HL-60 (cell line): Measurements from ENCODE around the gene NDUFA11.

ENCODE experiments used
- DNase-seq, 2 experiments: peaks; one replicate each; pipeline ENCODE4 v3.0.0-alpha.2; 2010 to 2020; ENCODE audit warnings: low read depth in 1 of 2, low spot score in 1 of 2
- H3K27ac ChIP-seq: fragments of 250-450 bp; sonication (Bioruptor Pico); replicated peaks from 2 replicates; pipeline ENCODE4 v1.5.1; 2020; ENCODE audit warnings: mild to moderate bottlenecking, moderate library complexity
- H3K27me3 ChIP-seq: fragments of 250-450 bp; sonication (Bioruptor Pico); 2 replicates; pipeline ENCODE4 v1.5.1; 2021; ENCODE audit warnings: mild to moderate bottlenecking, moderate library complexity; ENCODE audit not compliant: insufficient read depth, poor library complexity, severe bottlenecking
- H3K4me3 ChIP-seq: replicated peaks from 2 replicates; pipeline ENCODE4 v1.5.1; 2011; ENCODE audit warnings: mild to moderate bottlenecking, control low read depth, low read length; ENCODE audit not compliant: insufficient read depth
- GABPA ChIP-seq: IDR thresholded peaks from 2 replicates; pipeline ENCODE4 v1.6.1; 2012; ENCODE audit warnings: low read depth
- POLR2AphosphoS5 ChIP-seq: IDR thresholded peaks from 2 replicates; pipeline ENCODE4 v1.6.1; 2012; ENCODE audit warnings: low read depth
- SPI1 ChIP-seq: IDR thresholded peaks from 2 replicates; pipeline ENCODE4 v1.6.1; 2012; ENCODE audit warnings: low read depth, mild to moderate bottlenecking, borderline replicate concordance
- TF ChIP-seq, protein P1 (sequence below): IDR thresholded peaks from one replicate; pipeline ENCODE4 v1.5.1; 2011; ENCODE audit warnings: low read length, control low read depth, inconsistent platforms; ENCODE audit not compliant: insufficient read depth
- TF ChIP-seq, protein P2 (sequence below): IDR thresholded peaks from 2 replicates; pipeline ENCODE4 v1.6.1; 2012; ENCODE audit warnings: low read depth; ENCODE audit not compliant: insufficient replicate concordance

Gene NDUFA11

DNA sequence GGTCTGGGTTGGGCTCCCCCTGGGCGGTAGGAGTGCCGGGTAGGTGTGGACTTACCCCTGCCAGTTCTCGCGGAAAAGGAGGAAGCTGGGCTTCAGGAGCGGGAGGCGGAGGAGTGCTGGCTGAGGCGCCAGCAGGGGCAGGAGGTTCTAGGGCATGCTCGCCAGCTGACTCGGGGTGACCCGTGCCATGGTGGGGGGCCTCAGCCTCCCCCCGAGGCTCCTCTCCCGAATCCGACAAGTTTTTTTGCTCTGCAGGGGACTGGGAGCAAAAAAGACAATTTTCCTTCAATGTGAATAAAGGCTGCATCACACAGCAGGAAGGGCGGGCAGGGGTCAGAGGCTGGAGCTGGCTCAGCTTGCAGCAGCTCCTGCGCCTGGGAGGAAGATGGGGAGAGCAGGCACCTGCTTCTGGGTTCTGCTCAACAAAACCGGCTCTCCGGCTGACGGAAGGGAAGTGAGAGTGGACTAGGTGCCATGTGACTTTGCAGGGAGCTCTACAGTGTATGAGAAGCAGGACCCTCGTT is 47.8 kb upstream of the NDUFA11 start:
- TF ChIP-seq SPI1 (peak; percentile 66), GABPA (no peak)
- Histone ChIP-seq H3K4me3 (no peak overlapping the region), H3K27ac (no peak overlapping the region), H3K27me3 (no peaks in the 10 kb centered on the region)
- DNase-seq: peak; percentile 51 to 64

DNA sequence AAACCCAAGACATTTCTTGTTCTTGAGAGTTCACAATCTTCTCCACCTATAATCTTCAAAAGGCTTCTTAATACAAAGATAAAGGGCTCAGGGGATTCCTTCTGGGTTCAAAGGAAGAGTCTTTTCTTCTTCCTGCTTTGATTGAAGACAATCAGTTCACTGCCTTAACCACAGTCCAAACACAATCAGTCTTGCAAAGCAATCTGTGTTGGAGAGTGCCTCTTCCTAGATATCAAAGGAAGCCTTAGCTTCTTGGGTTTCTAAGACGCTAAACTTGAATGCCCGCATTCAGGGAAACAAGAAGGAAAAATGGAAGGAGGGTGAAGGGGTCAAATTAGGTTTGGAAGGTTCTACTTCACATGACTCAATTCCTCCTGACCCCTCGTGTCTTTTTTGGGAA is 47.2 kb upstream of the NDUFA11 start:
- Histone ChIP-seq H3K4me3 (no peak overlapping the region), H3K27me3 (no peaks in the 10 kb centered on the region), H3K27ac (no peak overlapping the region)
- no peak for TF ChIP-seq SPI1
- TF ChIP-seq, protein P1, sequence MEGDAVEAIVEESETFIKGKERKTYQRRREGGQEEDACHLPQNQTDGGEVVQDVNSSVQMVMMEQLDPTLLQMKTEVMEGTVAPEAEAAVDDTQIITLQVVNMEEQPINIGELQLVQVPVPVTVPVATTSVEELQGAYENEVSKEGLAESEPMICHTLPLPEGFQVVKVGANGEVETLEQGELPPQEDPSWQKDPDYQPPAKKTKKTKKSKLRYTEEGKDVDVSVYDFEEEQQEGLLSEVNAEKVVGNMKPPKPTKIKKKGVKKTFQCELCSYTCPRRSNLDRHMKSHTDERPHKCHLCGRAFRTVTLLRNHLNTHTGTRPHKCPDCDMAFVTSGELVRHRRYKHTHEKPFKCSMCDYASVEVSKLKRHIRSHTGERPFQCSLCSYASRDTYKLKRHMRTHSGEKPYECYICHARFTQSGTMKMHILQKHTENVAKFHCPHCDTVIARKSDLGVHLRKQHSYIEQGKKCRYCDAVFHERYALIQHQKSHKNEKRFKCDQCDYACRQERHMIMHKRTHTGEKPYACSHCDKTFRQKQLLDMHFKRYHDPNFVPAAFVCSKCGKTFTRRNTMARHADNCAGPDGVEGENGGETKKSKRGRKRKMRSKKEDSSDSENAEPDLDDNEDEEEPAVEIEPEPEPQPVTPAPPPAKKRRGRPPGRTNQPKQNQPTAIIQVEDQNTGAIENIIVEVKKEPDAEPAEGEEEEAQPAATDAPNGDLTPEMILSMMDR: no peak
- no peak for TF ChIP-seq GABPA
- TF ChIP-seq, protein P2, sequence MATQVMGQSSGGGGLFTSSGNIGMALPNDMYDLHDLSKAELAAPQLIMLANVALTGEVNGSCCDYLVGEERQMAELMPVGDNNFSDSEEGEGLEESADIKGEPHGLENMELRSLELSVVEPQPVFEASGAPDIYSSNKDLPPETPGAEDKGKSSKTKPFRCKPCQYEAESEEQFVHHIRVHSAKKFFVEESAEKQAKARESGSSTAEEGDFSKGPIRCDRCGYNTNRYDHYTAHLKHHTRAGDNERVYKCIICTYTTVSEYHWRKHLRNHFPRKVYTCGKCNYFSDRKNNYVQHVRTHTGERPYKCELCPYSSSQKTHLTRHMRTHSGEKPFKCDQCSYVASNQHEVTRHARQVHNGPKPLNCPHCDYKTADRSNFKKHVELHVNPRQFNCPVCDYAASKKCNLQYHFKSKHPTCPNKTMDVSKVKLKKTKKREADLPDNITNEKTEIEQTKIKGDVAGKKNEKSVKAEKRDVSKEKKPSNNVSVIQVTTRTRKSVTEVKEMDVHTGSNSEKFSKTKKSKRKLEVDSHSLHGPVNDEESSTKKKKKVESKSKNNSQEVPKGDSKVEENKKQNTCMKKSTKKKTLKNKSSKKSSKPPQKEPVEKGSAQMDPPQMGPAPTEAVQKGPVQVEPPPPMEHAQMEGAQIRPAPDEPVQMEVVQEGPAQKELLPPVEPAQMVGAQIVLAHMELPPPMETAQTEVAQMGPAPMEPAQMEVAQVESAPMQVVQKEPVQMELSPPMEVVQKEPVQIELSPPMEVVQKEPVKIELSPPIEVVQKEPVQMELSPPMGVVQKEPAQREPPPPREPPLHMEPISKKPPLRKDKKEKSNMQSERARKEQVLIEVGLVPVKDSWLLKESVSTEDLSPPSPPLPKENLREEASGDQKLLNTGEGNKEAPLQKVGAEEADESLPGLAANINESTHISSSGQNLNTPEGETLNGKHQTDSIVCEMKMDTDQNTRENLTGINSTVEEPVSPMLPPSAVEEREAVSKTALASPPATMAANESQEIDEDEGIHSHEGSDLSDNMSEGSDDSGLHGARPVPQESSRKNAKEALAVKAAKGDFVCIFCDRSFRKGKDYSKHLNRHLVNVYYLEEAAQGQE: no peak
- TF ChIP-seq POLR2AphosphoS5: no peak
- no peak for DNase-seq

DNA sequence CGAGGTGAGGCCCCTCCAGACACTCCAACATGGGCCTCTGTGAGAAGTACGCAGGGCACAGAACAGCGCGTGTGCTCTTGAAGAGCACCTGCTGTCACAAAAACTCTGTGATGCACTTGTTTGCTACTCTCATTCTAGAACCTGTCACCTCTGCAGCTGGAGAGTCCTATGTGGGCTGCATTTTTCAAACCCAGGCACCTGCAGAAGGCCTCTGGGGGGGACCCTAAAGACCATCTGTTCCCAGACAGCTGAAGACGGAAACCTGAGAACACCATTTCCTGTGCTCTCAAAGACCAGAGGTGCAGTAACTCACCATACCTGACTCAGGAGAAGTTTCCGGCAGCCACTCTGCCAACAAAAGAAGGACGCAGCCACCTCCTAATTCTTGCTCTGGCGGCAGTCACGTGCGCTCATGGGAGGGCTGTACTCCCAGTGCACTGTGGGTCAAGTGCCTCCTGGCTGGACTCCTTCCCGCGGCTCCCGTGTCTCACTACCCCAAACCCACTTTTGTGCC is 46.3 kb upstream of the NDUFA11 start:
- Histone ChIP-seq H3K4me3 (no peak overlapping the region), H3K27me3 (no peaks in the 10 kb centered on the region), H3K27ac (no peak overlapping the region)
- TF ChIP-seq GABPA: no peak
- TF ChIP-seq POLR2AphosphoS5: no peak
- TF ChIP-seq, protein P1: no peak
- TF ChIP-seq, protein P2: no peak
- no peak for TF ChIP-seq SPI1
- no peak for DNase-seq

DNA sequence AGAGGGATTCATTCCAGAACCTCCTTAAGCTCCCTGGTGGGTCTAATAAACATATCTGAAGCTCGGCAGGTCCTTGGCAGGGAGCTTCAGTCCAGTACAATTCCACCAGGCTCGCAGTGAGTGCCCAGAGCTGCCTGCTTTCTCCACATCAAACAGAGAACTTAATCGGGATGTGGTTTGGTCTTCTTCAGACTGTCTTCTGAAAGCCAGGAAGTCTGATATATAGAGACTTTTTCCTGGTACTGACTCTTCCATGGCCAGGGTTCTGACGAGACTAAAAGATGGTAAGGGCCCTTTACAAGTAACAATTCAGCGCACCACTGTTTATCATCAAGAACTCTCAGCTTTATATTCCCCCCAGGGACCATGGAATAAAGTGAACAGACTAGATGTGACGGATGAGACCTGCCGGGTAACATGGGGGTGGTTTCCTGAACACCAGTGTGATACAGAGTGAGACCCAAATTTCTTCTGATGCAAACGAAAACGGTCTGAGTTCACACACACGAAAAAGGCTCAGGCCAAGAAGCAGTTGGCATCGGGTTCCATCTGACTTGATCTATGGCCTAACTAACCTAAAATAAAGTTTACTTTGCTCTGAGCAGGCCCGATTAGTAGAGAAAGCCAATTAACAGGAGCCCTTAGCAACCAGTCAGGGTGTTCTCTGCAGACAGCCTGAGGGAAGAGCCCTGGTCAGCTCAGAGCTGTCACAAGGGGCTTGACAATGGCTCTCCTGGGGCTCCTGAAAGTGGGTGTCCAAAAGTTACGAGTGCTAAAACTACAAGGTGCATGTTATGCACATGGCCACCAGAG is 45.4 kb upstream of the NDUFA11 start:
- TF ChIP-seq POLR2AphosphoS5: no peak
- no peak for TF ChIP-seq GABPA
- no peak for TF ChIP-seq SPI1
- TF ChIP-seq, protein P1: no peak
- no peak for DNase-seq
- no peak overlapping the region for H3K4me3 ChIP-seq
- H3K27me3 ChIP-seq: no peaks in the 10 kb centered on the region
- H3K27ac ChIP-seq: no peak overlapping the region
